ENCODE results near the gene ZIC2. TPM values are rescaled to one million over a fixed set of nuclear protein-coding genes. Genes with fewer than 3 reads are reported as not detected.

Gene ZIC2
- total RNA-seq, 1 donor from 2014 or later = 21.9 TPM

- TF ChIP-seq, protein P1, sequence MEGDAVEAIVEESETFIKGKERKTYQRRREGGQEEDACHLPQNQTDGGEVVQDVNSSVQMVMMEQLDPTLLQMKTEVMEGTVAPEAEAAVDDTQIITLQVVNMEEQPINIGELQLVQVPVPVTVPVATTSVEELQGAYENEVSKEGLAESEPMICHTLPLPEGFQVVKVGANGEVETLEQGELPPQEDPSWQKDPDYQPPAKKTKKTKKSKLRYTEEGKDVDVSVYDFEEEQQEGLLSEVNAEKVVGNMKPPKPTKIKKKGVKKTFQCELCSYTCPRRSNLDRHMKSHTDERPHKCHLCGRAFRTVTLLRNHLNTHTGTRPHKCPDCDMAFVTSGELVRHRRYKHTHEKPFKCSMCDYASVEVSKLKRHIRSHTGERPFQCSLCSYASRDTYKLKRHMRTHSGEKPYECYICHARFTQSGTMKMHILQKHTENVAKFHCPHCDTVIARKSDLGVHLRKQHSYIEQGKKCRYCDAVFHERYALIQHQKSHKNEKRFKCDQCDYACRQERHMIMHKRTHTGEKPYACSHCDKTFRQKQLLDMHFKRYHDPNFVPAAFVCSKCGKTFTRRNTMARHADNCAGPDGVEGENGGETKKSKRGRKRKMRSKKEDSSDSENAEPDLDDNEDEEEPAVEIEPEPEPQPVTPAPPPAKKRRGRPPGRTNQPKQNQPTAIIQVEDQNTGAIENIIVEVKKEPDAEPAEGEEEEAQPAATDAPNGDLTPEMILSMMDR (IDR thresholded peaks at IDR 0.05; ENCODE audit: partially characterized antibody, unreplicated experiment) = no peak
- no peaks in the 10 kb centered on the region for H3K36me3 Mint-ChIP-seq (ENCODE audit: unreplicated experiment)
- peaks cover 30% of the 10 kb centered on the region for H3K27me3 Mint-ChIP-seq (ENCODE audit: unreplicated experiment)
- H3K4me3 Mint-ChIP-seq (ENCODE audit: unreplicated experiment) = peak overlapping the region; percentile 88
- peaks cover 17% of the 10 kb centered on the region for H3K4me1 Mint-ChIP-seq (ENCODE audit: low read depth, unreplicated experiment)
- no peak overlapping the region for H3K27ac Mint-ChIP-seq (ENCODE audit: unreplicated experiment)
- peaks cover 2% of the 10 kb centered on the region for H3K9me3 Mint-ChIP-seq (ENCODE audit: unreplicated experiment)
- no peak for DNase-seq
Measured at GRCh38 chr13:99955747-99956472, 25.7 kb upstream of the ZIC2 start.

- Mint-ChIP-seq H3K4me1 (ENCODE audit: low read depth, unreplicated experiment) (peaks cover 20% of the 10 kb centered on the region), H3K9me3 (ENCODE audit: unreplicated experiment) (peaks cover 2% of the 10 kb centered on the region), H3K4me3 (ENCODE audit: unreplicated experiment) (peak overlapping the region; percentile 88), H3K27ac (ENCODE audit: unreplicated experiment) (no peak overlapping the region), H3K27me3 (ENCODE audit: unreplicated experiment) (peaks cover 27% of the 10 kb centered on the region), H3K36me3 (ENCODE audit: unreplicated experiment) (no peaks in the 10 kb centered on the region)
- TF ChIP-seq, protein P1 (IDR thresholded peaks at IDR 0.05; ENCODE audit: partially characterized antibody, unreplicated experiment) = no peak
- no peak for DNase-seq
Measured at GRCh38 chr13:99956473-99957349, 24.9 kb upstream of the ZIC2 start.

- Mint-ChIP-seq H3K9me3 (ENCODE audit: unreplicated experiment) (peaks cover 2% of the 10 kb centered on the region), H3K27me3 (ENCODE audit: unreplicated experiment) (peaks cover 24% of the 10 kb centered on the region), H3K4me1 (ENCODE audit: low read depth, unreplicated experiment) (peaks cover 20% of the 10 kb centered on the region), H3K4me3 (ENCODE audit: unreplicated experiment) (peak overlapping the region; percentile 83), H3K36me3 (ENCODE audit: unreplicated experiment) (no peaks in the 10 kb centered on the region), H3K27ac (ENCODE audit: unreplicated experiment) (no peak overlapping the region)
- DNase-seq = no peak
- TF ChIP-seq, protein P1 (IDR thresholded peaks at IDR 0.05; ENCODE audit: partially characterized antibody, unreplicated experiment) = no peak
Measured at GRCh38 chr13:99958406-99959126, 23.0 kb upstream of the ZIC2 start.

DNA sequence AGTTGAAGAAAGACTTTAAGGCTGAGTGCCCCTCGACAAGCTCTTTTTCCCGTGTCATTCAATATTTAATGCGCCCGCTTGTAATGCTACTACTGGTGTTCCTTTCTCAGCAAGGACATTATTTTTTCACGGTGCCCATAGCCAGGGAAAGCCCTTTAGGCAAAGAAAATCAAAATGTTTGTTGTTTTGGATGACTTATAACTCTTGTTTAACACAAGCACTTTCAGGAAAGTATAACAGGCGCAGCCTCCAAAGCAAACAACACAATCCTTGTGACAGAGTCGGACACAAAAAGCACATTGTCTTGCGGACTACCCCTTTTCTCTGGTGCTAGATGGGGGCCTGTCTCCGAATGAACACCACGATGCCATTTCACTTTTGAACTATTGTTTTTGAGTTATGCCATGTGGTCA is 22.5 kb upstream of the ZIC2 start:
- no peak overlapping the region for H3K27ac Mint-ChIP-seq (ENCODE audit: unreplicated experiment)

More for the DNA sequence above, 22.5 kb upstream of the ZIC2 start:
- Mint-ChIP-seq H3K4me3 (ENCODE audit: unreplicated experiment) (peak overlapping the region; percentile 83), H3K4me1 (ENCODE audit: low read depth, unreplicated experiment) (peaks cover 20% of the 10 kb centered on the region), H3K36me3 (ENCODE audit: unreplicated experiment) (no peaks in the 10 kb centered on the region), H3K27me3 (ENCODE audit: unreplicated experiment) (peaks cover 24% of the 10 kb centered on the region), H3K9me3 (ENCODE audit: unreplicated experiment) (peaks cover 2% of the 10 kb centered on the region)
- TF ChIP-seq, protein P1 (IDR thresholded peaks at IDR 0.05; ENCODE audit: partially characterized antibody, unreplicated experiment) = no peak
- no peak for DNase-seq
